ENCODE results near the gene LSM10. TPM values are rescaled to one million over a fixed set of nuclear protein-coding genes. Genes with fewer than 3 reads are reported as not detected.
A peak's percentile ranks its signal among the peaks of the same experiment; 100 is the strongest.

Gene LSM10
- total and polyA plus RNA-seq, 2 donors (not counting 1 experiment from before 2014, with no cell fraction given) = 19.2 to 33.5 TPM

- no peaks in the 10 kb centered on the region for H3K9me3 ChIP-seq (ENCODE audit: control insufficient read depth, insufficient read depth, low read depth, low read length)
- peaks cover 17% of the 10 kb centered on the region for H3K4me1 ChIP-seq (ENCODE audit: control insufficient read depth, extremely low read depth, insufficient read depth, low read length)
- no peaks in the 10 kb centered on the region for H3K79me2 ChIP-seq (ENCODE audit: control insufficient read depth, insufficient read depth, low read length)
- no peak for TF ChIP-seq EZH2 (IDR thresholded peaks at IDR 0.05; ENCODE audit: low read length, missing control alignments)
- no peak for TF ChIP-seq CTCF (conservative IDR thresholded peaks at IDR 0.05 in 1 of 2, IDR thresholded peaks at IDR 0.05 in 1 of 2; ENCODE audit: low read depth in 1 of 2, low read length in 2 of 2)
- no peak overlapping the region for H3K4me2 ChIP-seq (ENCODE audit: extremely low read depth, insufficient read depth, low read length)
- H3K9ac ChIP-seq (ENCODE audit: insufficient read depth, low read length) = no peak overlapping the region
- H4K20me1 ChIP-seq (ENCODE audit: control insufficient read depth, extremely low read depth, insufficient read depth, low read length) = no peaks in the 10 kb centered on the region
- DNase-seq (ENCODE audit: low read depth in 2 of 2) = no peak
- H2AFZ ChIP-seq (ENCODE audit: low read length) = no peak overlapping the region
- H3K4me3 ChIP-seq (replicated peaks in 1 of 4; ENCODE audit: control extremely low read depth in 1 of 4, insufficient read depth in 1 of 4, low read depth in 3 of 4, low read length in 4 of 4) = no peak overlapping the region
- peaks cover 45% of the 10 kb centered on the region for H3K36me3 ChIP-seq (ENCODE audit: control insufficient read depth, insufficient read depth, low read length)
- H3K27ac ChIP-seq (ENCODE audit: insufficient read depth, low read length) = no peak overlapping the region
- no peaks in the 10 kb centered on the region for H3K27me3 ChIP-seq (ENCODE audit: control insufficient read depth, insufficient read depth, low read length)
These were observed 53.4 kb downstream of the LSM10 start for GRCh38 chr1:36344395-36344680.

GRCh38 chr1:36343651-36344394 lies 53.9 kb downstream of the LSM10 start:
- no peak for TF ChIP-seq EZH2 (IDR thresholded peaks at IDR 0.05; ENCODE audit: low read length, missing control alignments)
- no peak for TF ChIP-seq CTCF (conservative IDR thresholded peaks at IDR 0.05 in 1 of 2, IDR thresholded peaks at IDR 0.05 in 1 of 2; ENCODE audit: low read depth in 1 of 2, low read length in 2 of 2)
- Histone ChIP-seq H4K20me1 (ENCODE audit: control insufficient read depth, extremely low read depth, insufficient read depth, low read length) (no peaks in the 10 kb centered on the region), H3K4me3 (replicated peaks in 1 of 4; ENCODE audit: control extremely low read depth in 1 of 4, insufficient read depth in 1 of 4, low read depth in 3 of 4, low read length in 4 of 4) (no peak overlapping the region), H3K9me3 (ENCODE audit: control insufficient read depth, insufficient read depth, low read depth, low read length) (no peaks in the 10 kb centered on the region), H3K27ac (ENCODE audit: insufficient read depth, low read length) (peak overlapping the region; percentile 74), H3K36me3 (ENCODE audit: control insufficient read depth, insufficient read depth, low read length) (peaks cover 45% of the 10 kb centered on the region), H3K9ac (ENCODE audit: insufficient read depth, low read length) (no peak overlapping the region), H2AFZ (ENCODE audit: low read length) (no peak overlapping the region), H3K4me2 (ENCODE audit: extremely low read depth, insufficient read depth, low read length) (no peak overlapping the region), H3K79me2 (ENCODE audit: control insufficient read depth, insufficient read depth, low read length) (no peaks in the 10 kb centered on the region), H3K27me3 (ENCODE audit: control insufficient read depth, insufficient read depth, low read length) (no peaks in the 10 kb centered on the region), H3K4me1 (ENCODE audit: control insufficient read depth, extremely low read depth, insufficient read depth, low read length) (peaks cover 13% of the 10 kb centered on the region)
- DNase-seq (ENCODE audit: low read depth in 2 of 2) = no peak

Other genes starting within 250 kb of the LSM10 start
- gene TRAPPC3, start 248.4 kb downstream of the LSM10 start, total RNA-seq = 70.6 and 88.5 TPM in 2 replicates
- gene TRAPPC3, start 248.4 kb downstream of the LSM10 start, polyA plus RNA-seq = 102 and 105 TPM in 2 replicates
- gene MAP7D1, start 241.7 kb downstream of the LSM10 start, total RNA-seq = 52.6 and 78.4 TPM in 2 replicates
- gene MAP7D1, start 241.7 kb downstream of the LSM10 start, polyA plus RNA-seq = 70.6 and 91.2 TPM in 2 replicates
- gene THRAP3, start 173.5 kb downstream of the LSM10 start, total RNA-seq = 67.5 and 92.5 TPM in 2 replicates
- gene THRAP3, start 173.5 kb downstream of the LSM10 start, polyA plus RNA-seq = 96.4 and 97.5 TPM in 2 replicates
- gene SH3D21, start 91.5 kb downstream of the LSM10 start, total RNA-seq = 2.8 and 3.3 TPM in 2 replicates
- gene SH3D21, start 91.5 kb downstream of the LSM10 start, polyA plus RNA-seq = 1.1 and 1.9 TPM in 2 replicates
- gene EVA1B, start 74.3 kb downstream of the LSM10 start, total RNA-seq = 199 and 248 TPM in 2 replicates
- 22.7 and 27.1 TPM in 2 replicates for gene EVA1B, start 74.3 kb downstream of the LSM10 start, polyA plus RNA-seq
- gene STK40, start 12.0 kb downstream of the LSM10 start, total RNA-seq = 10.5 and 14.2 TPM in 2 replicates
- gene STK40, start 12.0 kb downstream of the LSM10 start, polyA plus RNA-seq = 15.1 and 15.4 TPM in 2 replicates
- 8.7 and 10.7 TPM in 2 replicates for gene OSCP1, start 52.5 kb upstream of the LSM10 start, total RNA-seq
- 6.1 and 6.5 TPM in 2 replicates for gene OSCP1, start 52.5 kb upstream of the LSM10 start, polyA plus RNA-seq
- 75.0 and 75.5 TPM in 2 replicates for gene MRPS15, start 66.5 kb upstream of the LSM10 start, total RNA-seq
- gene MRPS15, start 66.5 kb upstream of the LSM10 start, polyA plus RNA-seq = 99.1 and 112 TPM in 2 replicates
- gene CSF3R, start 85.0 kb upstream of the LSM10 start, total RNA-seq = under 0.01 and 0.51 TPM in 2 replicates
- gene CSF3R, start 85.0 kb upstream of the LSM10 start, polyA plus RNA-seq = not detected in 2 replicates